HG02938 (cell line): ENCODE results near the gene IQCK.

Source experiments
- ATAC-seq: cut with Tn5 transposase; IDR thresholded peaks from one replicate; pipeline ENCODE4 v1.9.1; 2021; ENCODE audit warnings: mild to moderate bottlenecking, moderate library complexity; ENCODE audit not compliant: unreplicated experiment

Gene IQCK

GRCh38 chr16:19901164-19901563 is 183.1 kb downstream of the IQCK start:
- no peak for ATAC-seq

- peak; percentile 85 for ATAC-seq
Measured at GRCh38 chr16:19907161-19907992, 189.3 kb downstream of the IQCK start.
